Mesenchymal stem cell (in vitro differentiated cells and primary cell): ENCODE results near the gene ADPRHL1.
"Not testable (repeated sequence)": the region's sequence is repeated elsewhere in the genome, so short reads cannot be mapped to it uniquely, and the experiment has no call there.

Experiments used
- DNase-seq: peaks from one replicate; pipeline ENCODE4 v3.0.0-alpha.2; 2013
- H2AFZ ChIP-seq: one replicate; pipeline ENCODE4 v1.6.1; 2013; ENCODE audit warnings: low read depth, mild to moderate bottlenecking, control low read depth, inconsistent platforms, low read length, moderate library complexity
- H2AK5ac ChIP-seq: 2 replicates; pipeline ENCODE4 v1.6.1; 2013; ENCODE audit warnings: low read length, moderate library complexity, mild to moderate bottlenecking, inconsistent platforms; ENCODE audit not compliant: severe bottlenecking
- H2BK120ac ChIP-seq: one replicate; pipeline ENCODE4 v1.6.1; 2013; ENCODE audit warnings: low read depth, mild to moderate bottlenecking, inconsistent platforms, low read length, moderate library complexity
- H2BK12ac ChIP-seq, 2 experiments: one replicate each; pipeline ENCODE4 v1.6.1; 2013; ENCODE audit warnings: inconsistent platforms in 2 of 2, low read length in 2 of 2, mild to moderate bottlenecking in 2 of 2, moderate library complexity in 2 of 2, control low read depth in 1 of 2
- H2BK15ac ChIP-seq: one replicate; pipeline ENCODE4 v1.6.1; 2013; ENCODE audit warnings: mild to moderate bottlenecking, low read depth, inconsistent platforms; ENCODE audit not compliant: poor library complexity, severe bottlenecking
- H2BK5ac ChIP-seq: 2 replicates; pipeline ENCODE4 v1.6.1; 2013; ENCODE audit warnings: low read depth, mild to moderate bottlenecking, low read length, control low read depth, inconsistent platforms; ENCODE audit not compliant: poor library complexity, severe bottlenecking
- H3K14ac ChIP-seq, 2 experiments: one replicate each; pipeline ENCODE4 v1.6.1; 2013; ENCODE audit warnings: inconsistent platforms in 2 of 2, low read length in 2 of 2, control low read depth in 1 of 2, mild to moderate bottlenecking in 1 of 2, moderate library complexity in 1 of 2
- H3K18ac ChIP-seq, 2 experiments: one replicate each; pipeline ENCODE4 v1.6.1; 2013; ENCODE audit warnings: inconsistent platforms in 2 of 2, low read length in 2 of 2, control low read depth in 1 of 2, low read depth in 1 of 2, mild to moderate bottlenecking in 1 of 2
- H3K23ac ChIP-seq, 2 experiments: one replicate each; pipeline ENCODE4 v1.6.1; 2013; ENCODE audit warnings: inconsistent platforms in 2 of 2, low read length in 2 of 2, mild to moderate bottlenecking in 2 of 2, moderate library complexity in 2 of 2, control low read depth in 1 of 2
- H3K27ac ChIP-seq: 2 replicates; pipeline ENCODE4 v1.5.1; 2013; ENCODE audit warnings: mild to moderate bottlenecking, moderate library complexity, low read length, control low read depth, inconsistent platforms; ENCODE audit not compliant: poor library complexity, severe bottlenecking
- H3K27me3 ChIP-seq, 2 experiments: 2 replicates each; pipeline versions ENCODE4 v1.6.1 to v1.7.0; 2013; ENCODE audit warnings: low read length in 2 of 2, mild to moderate bottlenecking in 2 of 2, moderate library complexity in 2 of 2, control low read depth in 1 of 2, inconsistent platforms in 1 of 2; ENCODE audit not compliant: control insufficient read depth in 1 of 2, insufficient read depth in 1 of 2
- H3K36me3 ChIP-seq, 2 experiments: 2 replicates each; pipeline versions ENCODE4 v1.6.1 to v1.7.0; 2013; ENCODE audit warnings: low read length in 2 of 2, control low read depth in 1 of 2, inconsistent platforms in 1 of 2, low read depth in 1 of 2, mild to moderate bottlenecking in 1 of 2; ENCODE audit not compliant: insufficient read depth in 2 of 2, control insufficient read depth in 1 of 2
- H3K4ac ChIP-seq, 2 experiments: one replicate each; pipeline ENCODE4 v1.6.1; 2013; ENCODE audit warnings: inconsistent platforms in 2 of 2, low read length in 2 of 2, mild to moderate bottlenecking in 2 of 2, moderate library complexity in 2 of 2, control low read depth in 1 of 2, low read depth in 1 of 2
- H3K4me1 ChIP-seq: 2 replicates; pipeline ENCODE4 v1.6.1; 2013; ENCODE audit warnings: low read depth, low read length, control low read depth; ENCODE audit not compliant: control insufficient read depth, insufficient read depth
- H3K4me2 ChIP-seq: 2 replicates; pipeline ENCODE4 v1.6.1; 2013; ENCODE audit warnings: low read length, mild to moderate bottlenecking, inconsistent platforms; ENCODE audit not compliant: poor library complexity, severe bottlenecking
- H3K4me3 ChIP-seq, 2 experiments: 2 replicates each; pipeline versions ENCODE4 v1.5.1 to v1.7.0; 2013; ENCODE audit warnings: low read length in 2 of 2, mild to moderate bottlenecking in 2 of 2, control low read depth in 1 of 2, low read depth in 1 of 2; ENCODE audit not compliant: insufficient read depth in 1 of 2
- H3K79me1 ChIP-seq: replicated peaks from 2 replicates; pipeline ENCODE4 v1.6.1; 2013; ENCODE audit warnings: mild to moderate bottlenecking, control low read depth, low read length, inconsistent platforms; ENCODE audit not compliant: poor library complexity, severe bottlenecking
- H3K9ac ChIP-seq: 2 replicates; pipeline ENCODE4 v1.7.0; 2013; ENCODE audit warnings: mild to moderate bottlenecking, low read length, moderate library complexity
- H3K9me3 ChIP-seq: 2 replicates; pipeline ENCODE4 v1.7.0; 2013; ENCODE audit warnings: mild to moderate bottlenecking, low read length; ENCODE audit not compliant: control insufficient read depth
- H4K8ac ChIP-seq: one replicate; pipeline ENCODE4 v1.6.1; 2013; ENCODE audit warnings: inconsistent platforms, mild to moderate bottlenecking, low read length, moderate library complexity
- H4K91ac ChIP-seq: one replicate; pipeline ENCODE4 v1.6.1; 2013; ENCODE audit warnings: mild to moderate bottlenecking, low read length, inconsistent platforms
- WGBS: methylation state at CpG from one replicate; pipeline ENCODE4 v1.1.7; 2013; ENCODE audit warnings: mixed read lengths; 5-methylcytosine and 5-hydroxymethylcytosine counted together

The ADPRHL1 gene

DNA sequence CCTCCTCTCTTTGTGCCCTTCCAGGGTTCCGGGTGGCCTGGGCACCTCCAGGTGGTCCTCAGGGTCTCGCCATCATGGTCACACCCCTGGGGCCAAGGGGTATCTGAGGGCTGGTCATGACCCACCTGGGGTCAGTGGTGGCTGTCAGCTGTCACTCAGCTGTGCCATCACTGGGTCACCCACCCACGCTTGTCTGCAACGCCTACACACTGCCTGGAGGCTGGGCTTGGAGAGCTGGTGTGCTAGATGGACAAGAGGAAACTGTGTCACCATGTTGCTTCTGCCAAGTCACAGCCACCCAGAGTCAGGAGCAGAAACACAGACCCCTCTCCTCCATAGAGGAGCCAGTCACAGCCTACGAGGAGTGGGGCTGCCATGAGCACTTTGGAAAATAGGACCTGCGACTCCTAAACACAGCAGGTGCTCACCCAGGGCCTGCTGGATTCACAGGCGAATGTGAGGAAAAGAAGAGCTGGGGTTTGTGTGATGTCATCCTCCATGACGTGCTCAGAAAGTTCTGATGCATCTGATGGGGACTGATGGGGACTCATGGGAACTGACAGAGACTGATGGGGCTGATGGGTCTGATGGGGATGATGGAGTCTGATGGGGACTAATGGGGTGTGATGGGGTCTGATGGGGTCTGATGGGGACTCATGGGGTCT, 78.6 kb downstream of the ADPRHL1 start:
- WGBS: 86% methylated on average over 8 of the region's 8 CpGs
- Histone ChIP-seq H3K4me2 (no peak overlapping the region), H3K4me3 (no peak overlapping the region), H3K4ac (no peak overlapping the region), H3K79me1 (no peaks in the 10 kb centered on the region), H3K27ac (no peak overlapping the region), H2BK15ac (no peak overlapping the region), H3K9ac (no peak overlapping the region), H2BK5ac (no peak overlapping the region), H3K23ac (no peak overlapping the region), H4K91ac (no peak overlapping the region), H2BK120ac (no peak overlapping the region), H4K8ac (no peak overlapping the region), H3K18ac (no peak overlapping the region), H2BK12ac (no peak overlapping the region), H2AFZ (no peak overlapping the region), H3K36me3 (no peaks in the 10 kb centered on the region), H3K14ac (no peak overlapping the region), H2AK5ac (no peak overlapping the region), H3K27me3 (peaks cover 16 to 24% of the 10 kb centered on the region in 2 experiments), H3K9me3 (no peaks in the 10 kb centered on the region), H3K4me1 (no peaks in the 10 kb centered on the region)
- DNase-seq: no peak

- no peaks in the 10 kb centered on the region for H3K36me3 ChIP-seq
- H2AK5ac ChIP-seq: no peak overlapping the region
- H2BK12ac ChIP-seq: no peak overlapping the region
- no peaks in the 10 kb centered on the region for H3K79me1 ChIP-seq
- no peak overlapping the region for H2AFZ ChIP-seq
- no peak overlapping the region for H2BK120ac ChIP-seq
- no peak overlapping the region for H2BK15ac ChIP-seq
- peaks cover 16 to 24% of the 10 kb centered on the region in 2 experiments for H3K27me3 ChIP-seq
- no peak for DNase-seq
- no peak overlapping the region for H3K4ac ChIP-seq
- no peak overlapping the region for H2BK5ac ChIP-seq
- no peak overlapping the region for H4K91ac ChIP-seq
- H3K23ac ChIP-seq: no peak overlapping the region
- no peak overlapping the region for H3K4me2 ChIP-seq
- no peak overlapping the region for H3K9ac ChIP-seq
- no peaks in the 10 kb centered on the region for H3K4me1 ChIP-seq
- H4K8ac ChIP-seq: no peak overlapping the region
- no peak overlapping the region for H3K27ac ChIP-seq
- H3K4me3 ChIP-seq: no peak overlapping the region
- H3K18ac ChIP-seq: no peak overlapping the region
- 91% methylated on average over 20 of the region's 20 CpGs for WGBS
- H3K14ac ChIP-seq: no peak overlapping the region
- H3K9me3 ChIP-seq: no peaks in the 10 kb centered on the region
Observed at GRCh38 chr13:113373811-113374485, 79.3 kb downstream of the ADPRHL1 start.

- not testable (repeated sequence) for H2AK5ac ChIP-seq, H3K4me3 ChIP-seq, H2AFZ ChIP-seq, H3K4me2 ChIP-seq, H3K9ac ChIP-seq, H4K91ac ChIP-seq, H3K4me1 ChIP-seq, H3K79me1 ChIP-seq, H3K9me3 ChIP-seq, H3K36me3 ChIP-seq, H3K23ac ChIP-seq, DNase-seq, H2BK12ac ChIP-seq, H3K27ac ChIP-seq, H2BK120ac ChIP-seq, H3K14ac ChIP-seq, H3K18ac ChIP-seq, H2BK5ac ChIP-seq, H2BK15ac ChIP-seq, H3K4ac ChIP-seq, H4K8ac ChIP-seq
- WGBS: 93% methylated on average over 2 of the region's 3 CpGs
- H3K27me3 ChIP-seq: peaks cover 16 to 18% of the 10 kb centered on the region in 2 experiments
Observed at GRCh38 chr13:113371701-113372100, 81.6 kb downstream of the ADPRHL1 start.

- Histone ChIP-seq H3K27me3 (peaks cover 12% of the 10 kb centered on the region in 2 experiments), H3K14ac (no peak overlapping the region), H4K91ac (no peak overlapping the region), H2AK5ac (no peak overlapping the region), H2AFZ (no peak overlapping the region), H3K79me1 (no peaks in the 10 kb centered on the region), H3K27ac (no peak overlapping the region), H3K4ac (no peak overlapping the region), H3K9me3 (no peaks in the 10 kb centered on the region), H3K4me3 (no peak overlapping the region), H3K4me1 (no peaks in the 10 kb centered on the region), H2BK120ac (no peak overlapping the region), H3K9ac (no peak overlapping the region), H3K4me2 (no peak overlapping the region), H2BK15ac (no peak overlapping the region), H3K18ac (no peak overlapping the region), H3K36me3 (no peaks in the 10 kb centered on the region), H3K23ac (no peak overlapping the region), H2BK12ac (no peak overlapping the region), H4K8ac (no peak overlapping the region), H2BK5ac (no peak overlapping the region)
- 100% methylated on average over 1 of the region's 13 CpGs for whole genome bisulfite sequencing
- DNase-seq: no peak
Observed at GRCh38 chr13:113371061-113371460, 82.2 kb downstream of the ADPRHL1 start.
